HEK293 (cell line): ENCODE results near the gene ZBTB21.

Experiments
- ATF2 ChIP-seq: fragments of 450-650 bp; formaldehyde crosslinking; IDR thresholded peaks from 2 replicates; pipeline ENCODE4 v1.5.1; 2016; ENCODE audit warnings: missing biosample characterization, missing genetic modification characterization, low read depth
- BCL6B ChIP-seq: fragments of 450-650 bp; formaldehyde crosslinking; IDR thresholded peaks from 2 replicates; pipeline ENCODE4 v1.5.1; 2017; ENCODE audit warnings: missing biosample characterization, missing genetic modification characterization
- PRDM10 ChIP-seq: fragments of 450-650 bp; formaldehyde crosslinking; IDR thresholded peaks from 2 replicates; pipeline ENCODE4 v1.5.1; 2016; ENCODE audit warnings: missing biosample characterization, missing genetic modification characterization
- ZBTB48 ChIP-seq: fragments of 450-650 bp; formaldehyde crosslinking; IDR thresholded peaks from 2 replicates; pipeline ENCODE4 v1.5.1; 2016; ENCODE audit warnings: missing biosample characterization, missing genetic modification characterization
- ZNF19 ChIP-seq: fragments of 450-650 bp; formaldehyde crosslinking; IDR thresholded peaks from 2 replicates; pipeline ENCODE4; 2016; ENCODE audit warnings: missing biosample characterization, missing genetic modification characterization, low read depth
- ZNF274 ChIP-seq, 2 experiments: fragments of 200-500 bp in 1 of 2; fragments of 450-650 bp in 1 of 2; sonication (Bioruptor generic) in 1 of 2; formaldehyde crosslinking in 1 of 2; IDR thresholded peaks; 2 replicates each; pipeline versions ENCODE4 v1.5.1 to v1.6.1; 2014 to 2016; ENCODE audit warnings: borderline replicate concordance in 1 of 2, inconsistent platforms in 1 of 2, low read length in 1 of 2, missing biosample characterization in 1 of 2, missing genetic modification characterization in 1 of 2
- ZNF350 ChIP-seq: fragments of 450-650 bp; formaldehyde crosslinking; IDR thresholded peaks from 2 replicates; pipeline ENCODE4 v1.5.0; 2017; ENCODE audit warnings: missing biosample characterization, mild to moderate bottlenecking, missing genetic modification characterization
- TF ChIP-seq, protein P1 (sequence below): fragments of 450-650 bp; formaldehyde crosslinking; IDR thresholded peaks from 2 replicates; pipeline ENCODE4 v1.5.1; 2016; ENCODE audit warnings: missing biosample characterization, missing genetic modification characterization
- TF ChIP-seq, protein P2 (sequence below): fragments of 450-650 bp; formaldehyde crosslinking; IDR thresholded peaks from 2 replicates; pipeline ENCODE4 v1.5.1; 2016; ENCODE audit warnings: missing biosample characterization, missing genetic modification characterization
- TF ChIP-seq, protein P3 (sequence below): fragments of 450-650 bp; formaldehyde crosslinking; conservative IDR thresholded peaks from 2 replicates; pipeline ENCODE4 v1.5.1; 2016; ENCODE audit warnings: low read depth, missing biosample characterization, missing genetic modification characterization
- TF ChIP-seq, protein P4 (sequence below): fragments of 450-650 bp; formaldehyde crosslinking; IDR thresholded peaks from 2 replicates; pipeline ENCODE4 v1.5.1; 2016; ENCODE audit warnings: missing biosample characterization, missing genetic modification characterization

DNA sequence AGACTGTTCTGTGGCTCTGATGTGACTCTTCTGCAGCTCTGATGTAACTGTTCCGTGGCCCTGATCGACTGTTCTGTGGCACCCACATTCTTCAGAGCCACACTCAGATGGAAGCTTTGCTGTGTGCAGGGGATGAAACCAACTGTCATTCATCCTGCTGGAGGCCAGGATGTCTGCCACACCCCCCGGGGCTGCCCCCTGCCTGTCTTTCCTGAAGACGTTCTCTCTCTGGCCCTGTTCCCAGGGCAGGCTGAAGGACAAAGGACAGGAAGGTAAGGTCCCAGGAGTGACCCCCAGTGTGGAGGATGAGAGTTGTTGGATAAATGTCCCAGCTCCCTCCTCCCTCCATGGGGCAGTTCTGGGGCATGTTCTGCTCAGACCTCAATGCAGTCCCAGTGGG is 31.6 kb upstream of the ZBTB21 start:
- TF ChIP-seq ZNF350 (tag by site-specific recombination) (no peak), PRDM10 (tag by site-specific recombination) (no peak), ATF2 (tag by site-specific recombination) (no peak), ZNF274 (IDR thresholded peaks at IDR 0.05; ENCODE audit: low read length) (no peak), ZNF274 (tag by site-specific recombination; IDR thresholded peaks at IDR 0.05; ENCODE audit: borderline replicate concordance) (no peak), ZNF19 (tag by site-specific recombination) (no peak), BCL6B (no peak), ZBTB48 (tag by site-specific recombination) (no peak)
- TF ChIP-seq, protein P1, sequence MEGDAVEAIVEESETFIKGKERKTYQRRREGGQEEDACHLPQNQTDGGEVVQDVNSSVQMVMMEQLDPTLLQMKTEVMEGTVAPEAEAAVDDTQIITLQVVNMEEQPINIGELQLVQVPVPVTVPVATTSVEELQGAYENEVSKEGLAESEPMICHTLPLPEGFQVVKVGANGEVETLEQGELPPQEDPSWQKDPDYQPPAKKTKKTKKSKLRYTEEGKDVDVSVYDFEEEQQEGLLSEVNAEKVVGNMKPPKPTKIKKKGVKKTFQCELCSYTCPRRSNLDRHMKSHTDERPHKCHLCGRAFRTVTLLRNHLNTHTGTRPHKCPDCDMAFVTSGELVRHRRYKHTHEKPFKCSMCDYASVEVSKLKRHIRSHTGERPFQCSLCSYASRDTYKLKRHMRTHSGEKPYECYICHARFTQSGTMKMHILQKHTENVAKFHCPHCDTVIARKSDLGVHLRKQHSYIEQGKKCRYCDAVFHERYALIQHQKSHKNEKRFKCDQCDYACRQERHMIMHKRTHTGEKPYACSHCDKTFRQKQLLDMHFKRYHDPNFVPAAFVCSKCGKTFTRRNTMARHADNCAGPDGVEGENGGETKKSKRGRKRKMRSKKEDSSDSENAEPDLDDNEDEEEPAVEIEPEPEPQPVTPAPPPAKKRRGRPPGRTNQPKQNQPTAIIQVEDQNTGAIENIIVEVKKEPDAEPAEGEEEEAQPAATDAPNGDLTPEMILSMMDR (tag by site-specific recombination) = no peak
- TF ChIP-seq, protein P2, sequence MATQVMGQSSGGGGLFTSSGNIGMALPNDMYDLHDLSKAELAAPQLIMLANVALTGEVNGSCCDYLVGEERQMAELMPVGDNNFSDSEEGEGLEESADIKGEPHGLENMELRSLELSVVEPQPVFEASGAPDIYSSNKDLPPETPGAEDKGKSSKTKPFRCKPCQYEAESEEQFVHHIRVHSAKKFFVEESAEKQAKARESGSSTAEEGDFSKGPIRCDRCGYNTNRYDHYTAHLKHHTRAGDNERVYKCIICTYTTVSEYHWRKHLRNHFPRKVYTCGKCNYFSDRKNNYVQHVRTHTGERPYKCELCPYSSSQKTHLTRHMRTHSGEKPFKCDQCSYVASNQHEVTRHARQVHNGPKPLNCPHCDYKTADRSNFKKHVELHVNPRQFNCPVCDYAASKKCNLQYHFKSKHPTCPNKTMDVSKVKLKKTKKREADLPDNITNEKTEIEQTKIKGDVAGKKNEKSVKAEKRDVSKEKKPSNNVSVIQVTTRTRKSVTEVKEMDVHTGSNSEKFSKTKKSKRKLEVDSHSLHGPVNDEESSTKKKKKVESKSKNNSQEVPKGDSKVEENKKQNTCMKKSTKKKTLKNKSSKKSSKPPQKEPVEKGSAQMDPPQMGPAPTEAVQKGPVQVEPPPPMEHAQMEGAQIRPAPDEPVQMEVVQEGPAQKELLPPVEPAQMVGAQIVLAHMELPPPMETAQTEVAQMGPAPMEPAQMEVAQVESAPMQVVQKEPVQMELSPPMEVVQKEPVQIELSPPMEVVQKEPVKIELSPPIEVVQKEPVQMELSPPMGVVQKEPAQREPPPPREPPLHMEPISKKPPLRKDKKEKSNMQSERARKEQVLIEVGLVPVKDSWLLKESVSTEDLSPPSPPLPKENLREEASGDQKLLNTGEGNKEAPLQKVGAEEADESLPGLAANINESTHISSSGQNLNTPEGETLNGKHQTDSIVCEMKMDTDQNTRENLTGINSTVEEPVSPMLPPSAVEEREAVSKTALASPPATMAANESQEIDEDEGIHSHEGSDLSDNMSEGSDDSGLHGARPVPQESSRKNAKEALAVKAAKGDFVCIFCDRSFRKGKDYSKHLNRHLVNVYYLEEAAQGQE = no peak
- TF ChIP-seq, protein P3, sequence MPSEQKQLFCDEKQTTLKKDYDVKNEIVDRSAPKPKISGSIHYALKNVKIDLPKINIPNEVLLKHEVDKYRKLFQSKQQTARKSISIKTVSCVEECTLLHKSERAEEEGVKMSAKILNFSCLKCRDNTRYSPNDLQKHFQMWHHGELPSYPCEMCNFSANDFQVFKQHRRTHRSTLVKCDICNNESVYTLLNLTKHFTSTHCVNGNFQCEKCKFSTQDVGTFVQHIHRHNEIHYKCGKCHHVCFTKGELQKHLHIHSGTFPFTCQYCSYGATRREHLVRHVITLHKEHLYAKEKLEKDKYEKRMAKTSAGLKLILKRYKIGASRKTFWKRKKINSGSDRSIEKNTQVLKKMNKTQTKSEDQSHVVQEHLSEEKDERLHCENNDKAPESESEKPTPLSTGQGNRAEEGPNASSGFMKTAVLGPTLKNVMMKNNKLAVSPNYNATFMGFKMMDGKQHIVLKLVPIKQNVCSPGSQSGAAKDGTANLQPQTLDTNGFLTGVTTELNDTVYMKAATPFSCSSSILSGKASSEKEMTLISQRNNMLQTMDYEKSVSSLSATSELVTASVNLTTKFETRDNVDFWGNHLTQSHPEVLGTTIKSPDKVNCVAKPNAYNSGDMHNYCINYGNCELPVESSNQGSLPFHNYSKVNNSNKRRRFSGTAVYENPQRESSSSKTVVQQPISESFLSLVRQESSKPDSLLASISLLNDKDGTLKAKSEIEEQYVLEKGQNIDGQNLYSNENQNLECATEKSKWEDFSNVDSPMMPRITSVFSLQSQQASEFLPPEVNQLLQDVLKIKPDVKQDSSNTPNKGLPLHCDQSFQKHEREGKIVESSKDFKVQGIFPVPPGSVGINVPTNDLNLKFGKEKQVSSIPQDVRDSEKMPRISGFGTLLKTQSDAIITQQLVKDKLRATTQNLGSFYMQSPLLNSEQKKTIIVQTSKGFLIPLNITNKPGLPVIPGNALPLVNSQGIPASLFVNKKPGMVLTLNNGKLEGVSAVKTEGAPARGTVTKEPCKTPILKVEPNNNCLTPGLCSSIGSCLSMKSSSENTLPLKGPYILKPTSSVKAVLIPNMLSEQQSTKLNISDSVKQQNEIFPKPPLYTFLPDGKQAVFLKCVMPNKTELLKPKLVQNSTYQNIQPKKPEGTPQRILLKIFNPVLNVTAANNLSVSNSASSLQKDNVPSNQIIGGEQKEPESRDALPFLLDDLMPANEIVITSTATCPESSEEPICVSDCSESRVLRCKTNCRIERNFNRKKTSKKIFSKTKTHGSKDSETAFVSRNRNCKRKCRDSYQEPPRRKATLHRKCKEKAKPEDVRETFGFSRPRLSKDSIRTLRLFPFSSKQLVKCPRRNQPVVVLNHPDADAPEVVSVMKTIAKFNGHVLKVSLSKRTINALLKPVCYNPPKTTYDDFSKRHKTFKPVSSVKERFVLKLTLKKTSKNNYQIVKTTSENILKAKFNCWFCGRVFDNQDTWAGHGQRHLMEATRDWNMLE (tag by site-specific recombination) = no peak
- TF ChIP-seq, protein P4, sequence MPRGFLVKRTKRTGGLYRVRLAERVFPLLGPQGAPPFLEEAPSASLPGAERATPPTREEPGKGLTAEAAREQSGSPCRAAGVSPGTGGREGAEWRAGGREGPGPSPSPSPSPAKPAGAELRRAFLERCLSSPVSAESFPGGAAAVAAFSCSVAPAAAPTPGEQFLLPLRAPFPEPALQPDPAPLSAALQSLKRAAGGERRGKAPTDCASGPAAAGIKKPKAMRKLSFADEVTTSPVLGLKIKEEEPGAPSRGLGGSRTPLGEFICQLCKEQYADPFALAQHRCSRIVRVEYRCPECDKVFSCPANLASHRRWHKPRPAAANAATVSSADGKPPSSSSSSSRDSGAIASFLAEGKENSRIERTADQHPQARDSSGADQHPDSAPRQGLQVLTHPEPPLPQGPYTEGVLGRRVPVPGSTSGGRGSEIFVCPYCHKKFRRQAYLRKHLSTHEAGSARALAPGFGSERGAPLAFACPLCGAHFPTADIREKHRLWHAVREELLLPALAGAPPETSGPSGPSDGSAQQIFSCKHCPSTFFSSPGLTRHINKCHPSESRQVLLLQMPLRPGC (tag by site-specific recombination) = no peak
